Colonic mucosa (tissue), 4 donors: ENCODE results near the gene CRYBA1. TPM values are rescaled to one million over a fixed set of nuclear protein-coding genes. Genes with fewer than 3 reads are reported as not detected.

Experiments
- DNase-seq: peaks from one replicate; pipeline ENCODE4 v3.0.0-alpha.2; 2020
- H3K27ac ChIP-seq: fragments of 200-600 bp; one replicate; pipeline ENCODE4 v1.8.0; 2021
- H3K27me3 ChIP-seq: fragments of 200-600 bp; one replicate; pipeline ENCODE4 v1.8.0; 2021
- H3K36me3 ChIP-seq: fragments of 200-600 bp; one replicate; pipeline ENCODE4 v1.8.0; 2021
- H3K4me1 ChIP-seq: fragments of 200-600 bp; one replicate; pipeline ENCODE4 v1.8.0; 2021; ENCODE audit warnings: mild to moderate bottlenecking
- H3K4me3 ChIP-seq: fragments of 200-600 bp; one replicate; pipeline ENCODE4 v1.8.0; 2021
- H3K9ac ChIP-seq, 2 donors: one replicate each; pipeline ENCODE4 v1.7.0; 2013; ENCODE audit warnings: control low read depth in 2 of 2, low read depth in 2 of 2, low read length in 2 of 2
- H3K9me3 ChIP-seq: fragments of 200-600 bp; one replicate; pipeline ENCODE4 v1.8.0; 2021
- intact Hi-C: fragments of 100-400 bp; cut with DNase I; formaldehyde crosslinking; loops from one replicate; pipeline ENCODE4 v1.14.1; 2022
- total RNA-seq, 2 donors: library from RNA; stranded (reverse); fragmentation: NEBNext Ultra II Directional in 1 of 2; extraction: Animal tissue kit (Norgen Biotek cat#: 25700) in 1 of 2; gene quantifications; one replicate each; pipeline ENCODE4 v1.2.1, GENCODE V29; 2021
- TF ChIP-seq, protein P1 (sequence below): fragments of 200-600 bp; IDR thresholded peaks from one replicate; pipeline ENCODE4 v1.8.0; 2022; ENCODE audit warnings: antibody characterized with exemption, mild to moderate bottlenecking
- donor health status: healthy.
- donor health status: DM: no; HTN: no; CAD: no.
- donor health status: DM: no; HTN: no; CAD: no.

CRYBA1 gene
- total RNA-seq, 2 donors from 2014 or later, result not detected

DNA sequence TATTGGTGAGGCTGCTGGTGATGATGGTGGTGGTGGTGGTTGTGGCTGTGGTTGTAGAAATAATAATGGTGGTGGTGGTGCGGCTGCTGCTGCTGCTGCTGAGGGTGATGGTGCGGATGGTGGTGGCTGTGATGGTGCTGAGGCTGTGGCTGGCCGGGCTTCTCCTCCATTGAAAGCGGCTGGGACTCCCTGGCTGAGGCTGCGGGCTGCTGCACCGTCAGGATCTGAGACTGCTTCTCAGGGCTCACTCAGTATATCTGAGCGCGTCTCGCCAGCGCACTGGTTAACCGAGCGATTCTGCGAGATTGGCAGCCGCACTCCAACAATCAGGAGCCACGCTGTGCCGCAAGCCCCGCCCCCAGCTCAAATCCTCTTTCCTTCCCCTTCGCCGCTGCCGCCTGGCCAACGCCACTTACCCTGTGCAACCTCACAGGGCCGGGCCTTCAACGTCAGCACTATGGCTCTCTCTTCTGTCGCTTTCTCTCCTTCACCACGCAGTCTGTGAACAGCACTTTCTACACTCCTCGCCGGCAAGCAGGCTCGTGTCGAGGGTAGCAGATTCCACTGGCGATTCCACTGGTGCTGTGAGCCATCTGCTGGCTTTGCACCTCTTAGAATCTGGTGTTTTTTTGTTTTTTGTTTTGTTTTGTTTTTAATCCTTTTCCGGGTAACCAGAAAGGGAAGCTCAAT, 47.4 kb downstream of the CRYBA1 start, which contains the start of gene NUFIP2:
Gene NUFIP2, minus strand, starts transcription at position 259 of the 690 bp plus-strand sequence. Its CDS starts 89 bp downstream, at position 170.
- peak; percentile 100 for DNase-seq
- no peaks in the 10 kb centered on the region for H3K27me3 ChIP-seq
- no peaks in the 10 kb centered on the region for H3K36me3 ChIP-seq
- peak within 1 kb of the TSS; percentile 92 for H3K4me3 ChIP-seq
- no peaks in the 10 kb centered on the region for H3K9me3 ChIP-seq
- H3K9ac ChIP-seq, result peak within 1 kb of the TSS; percentile 99 to 100
- intact Hi-C loops, result loop anchor here (5.0 kb wide), 1 partner anchor 142 kb away; no protein-coding TSS in a partner anchor
- peaks cover 19% of the 10 kb centered on the region for H3K4me1 ChIP-seq
- TF ChIP-seq, protein P1, sequence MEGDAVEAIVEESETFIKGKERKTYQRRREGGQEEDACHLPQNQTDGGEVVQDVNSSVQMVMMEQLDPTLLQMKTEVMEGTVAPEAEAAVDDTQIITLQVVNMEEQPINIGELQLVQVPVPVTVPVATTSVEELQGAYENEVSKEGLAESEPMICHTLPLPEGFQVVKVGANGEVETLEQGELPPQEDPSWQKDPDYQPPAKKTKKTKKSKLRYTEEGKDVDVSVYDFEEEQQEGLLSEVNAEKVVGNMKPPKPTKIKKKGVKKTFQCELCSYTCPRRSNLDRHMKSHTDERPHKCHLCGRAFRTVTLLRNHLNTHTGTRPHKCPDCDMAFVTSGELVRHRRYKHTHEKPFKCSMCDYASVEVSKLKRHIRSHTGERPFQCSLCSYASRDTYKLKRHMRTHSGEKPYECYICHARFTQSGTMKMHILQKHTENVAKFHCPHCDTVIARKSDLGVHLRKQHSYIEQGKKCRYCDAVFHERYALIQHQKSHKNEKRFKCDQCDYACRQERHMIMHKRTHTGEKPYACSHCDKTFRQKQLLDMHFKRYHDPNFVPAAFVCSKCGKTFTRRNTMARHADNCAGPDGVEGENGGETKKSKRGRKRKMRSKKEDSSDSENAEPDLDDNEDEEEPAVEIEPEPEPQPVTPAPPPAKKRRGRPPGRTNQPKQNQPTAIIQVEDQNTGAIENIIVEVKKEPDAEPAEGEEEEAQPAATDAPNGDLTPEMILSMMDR, result no peak
- peak within 1 kb of the TSS; percentile 100 for H3K27ac ChIP-seq

DNA sequence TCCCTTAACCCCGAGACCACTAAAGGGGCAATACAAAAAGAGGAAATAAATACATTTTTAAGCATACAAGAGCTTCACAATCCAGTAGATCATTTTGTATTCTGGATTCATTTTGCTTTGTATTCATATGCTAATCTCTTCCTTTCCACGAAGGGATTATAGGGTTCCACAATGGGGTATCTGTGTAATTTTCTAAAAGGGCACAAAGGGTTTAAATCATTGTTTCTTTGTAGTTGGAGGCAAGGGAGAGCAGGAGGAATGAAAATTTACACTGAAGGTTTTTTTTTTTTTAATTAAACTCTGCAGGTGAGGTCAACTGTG, 47.9 kb downstream of the CRYBA1 start:
- TF ChIP-seq, protein P1, result no peak
- peak overlapping the region; percentile 92 for H3K4me3 ChIP-seq
- intact Hi-C loops, result loop anchor here (5.0 kb wide), 1 partner anchor 142 kb away; no protein-coding TSS in a partner anchor
- H3K4me1 ChIP-seq, result peaks cover 16% of the 10 kb centered on the region
- no peaks in the 10 kb centered on the region for H3K36me3 ChIP-seq
- peak overlapping the region; percentile 100 for H3K27ac ChIP-seq
- no peaks in the 10 kb centered on the region for H3K27me3 ChIP-seq
- DNase-seq, result no peak
- H3K9ac ChIP-seq, result peak overlapping the region; percentile 45 to 99
- H3K9me3 ChIP-seq, result no peaks in the 10 kb centered on the region

DNA sequence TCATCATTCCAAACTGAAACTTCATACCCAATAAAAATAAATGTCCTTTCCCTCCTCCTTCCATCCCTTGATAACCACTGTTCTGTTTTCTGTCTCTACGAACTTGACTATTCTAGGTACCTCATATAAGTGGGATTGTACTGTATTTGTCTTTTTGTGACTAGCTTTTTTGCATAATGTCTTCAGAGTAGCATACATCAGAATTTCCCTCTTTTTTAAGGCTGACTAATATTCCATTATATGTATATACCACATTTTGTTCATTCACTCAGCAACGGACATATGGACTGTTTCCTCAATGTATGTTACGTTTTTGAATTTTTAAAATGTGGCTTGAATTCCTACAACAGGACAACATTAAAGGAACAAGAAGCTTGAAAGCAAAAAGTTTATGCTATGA, 48.8 kb downstream of the CRYBA1 start:
- intact Hi-C loops, result no loop called here
- Histone ChIP-seq H3K9me3 (no peaks in the 10 kb centered on the region), H3K27me3 (no peaks in the 10 kb centered on the region), H3K4me3 (no peak overlapping the region), H3K36me3 (no peaks in the 10 kb centered on the region), H3K9ac (no peak overlapping the region), H3K4me1 (peaks cover 9% of the 10 kb centered on the region), H3K27ac (no peak overlapping the region)
- no peak for DNase-seq
- TF ChIP-seq, protein P1, result no peak

DNA sequence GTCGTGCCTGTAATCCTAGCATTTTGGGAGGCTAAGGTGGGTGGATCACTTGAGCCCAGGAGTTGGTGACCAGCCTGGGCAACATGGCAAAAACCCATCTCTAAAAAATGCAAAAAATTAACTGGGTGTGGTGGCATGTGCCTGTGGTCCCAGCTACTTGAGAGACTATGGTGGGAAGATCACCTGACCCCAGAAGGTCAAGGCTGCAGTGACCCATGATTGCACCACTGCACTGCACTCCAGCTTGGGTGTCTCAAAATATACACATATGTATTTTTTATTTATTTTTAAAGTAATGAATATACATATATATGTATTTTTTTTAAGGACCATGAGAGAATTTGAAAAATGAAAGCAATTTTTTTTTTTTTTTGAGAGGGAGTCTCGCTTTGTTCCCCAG, 52.4 kb downstream of the CRYBA1 start:
- Histone ChIP-seq H3K36me3 (no peaks in the 10 kb centered on the region), H3K4me3 (no peak overlapping the region), H3K4me1 (no peaks in the 10 kb centered on the region), H3K9me3 (no peaks in the 10 kb centered on the region), H3K27me3 (no peaks in the 10 kb centered on the region), H3K27ac (no peak overlapping the region), H3K9ac (no peak overlapping the region)
- TF ChIP-seq, protein P1, result no peak
- intact Hi-C loops, result no loop called here
- DNase-seq, result no peak

DNA sequence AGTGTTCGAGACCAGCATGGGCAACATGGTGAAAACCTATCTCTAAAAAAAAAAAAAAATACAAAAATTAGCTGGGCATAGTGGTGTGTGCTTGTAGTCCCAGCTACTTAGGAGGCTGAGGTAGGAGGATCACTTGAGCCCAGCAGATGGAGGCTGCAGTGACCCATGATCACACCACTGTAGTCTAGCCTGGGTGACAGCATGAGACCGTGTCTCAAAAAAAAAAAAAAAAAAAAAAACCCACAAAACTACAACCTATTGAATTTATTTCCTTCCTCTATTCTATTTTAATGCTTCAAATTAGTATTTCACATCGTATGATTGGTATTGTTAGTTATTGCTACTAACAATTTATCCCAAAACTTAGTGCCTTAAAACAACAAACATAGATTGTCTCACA, 56.7 kb downstream of the CRYBA1 start:
- H3K9ac ChIP-seq, result no peak overlapping the region
- H3K36me3 ChIP-seq, result no peaks in the 10 kb centered on the region
- no peak for DNase-seq
- no peak overlapping the region for H3K27ac ChIP-seq
- H3K4me1 ChIP-seq, result no peaks in the 10 kb centered on the region
- no peak overlapping the region for H3K4me3 ChIP-seq
- H3K27me3 ChIP-seq, result no peaks in the 10 kb centered on the region
- H3K9me3 ChIP-seq, result no peaks in the 10 kb centered on the region
- intact Hi-C loops, result no loop called here
- TF ChIP-seq, protein P1, result no peak

Other genes with a start within 250 kb of the CRYBA1 start
- gene SEZ6, start 240.8 kb upstream of the CRYBA1 start, total RNA-seq, result under 1 TPM in 1 of 2 donors, not detected in 1; 0.37 TPM
- 1 to 10 TPM in 1 of 2 donors, under 1 TPM in 1; 0.90 to 1.4 TPM for gene PIPOX, start 203.7 kb upstream of the CRYBA1 start, total RNA-seq
- gene MYO18A, start 66.5 kb upstream of the CRYBA1 start, total RNA-seq, result 100 to 1,000 TPM in 1 of 2 donors, 10 to 100 TPM in 1; 63.3 to 112 TPM
- gene NUFIP2, start 47.3 kb downstream of the CRYBA1 start, total RNA-seq, result 10 to 100 TPM; 39.9 to 46.9 TPM
- gene TAOK1, start 143.5 kb downstream of the CRYBA1 start, total RNA-seq, result 10 to 100 TPM; 42.1 to 57.1 TPM